T-cell (primary cell): ENCODE measurements around the gene LRRFIP1. TPM values are rescaled to one million over a fixed set of nuclear protein-coding genes. Genes with fewer than 3 reads are reported as not detected.
A peak's percentile ranks its signal among the peaks of the same experiment; 100 is the strongest.

Source experiments
- ATAC-seq, 4 experiments: fragments of 200-7000 bp in 3 of 4; fragments of 150-1000 bp in 1 of 4; cut with Tn5 transposase; replicated peaks in 1 of 4; 1 replicate in 3 of 4; 2 replicates in 1 of 4; pipeline ENCODE4 v1.10.0; 2021; ENCODE audit warnings: moderate library complexity in 3 of 4, mild to moderate bottlenecking in 2 of 4, moderate number of reproducible peaks in 1 of 4
- CTCF ChIA-PET, 2 donors: fragments of 300-600 bp; sonication (Branson Sonifier 250); formaldehyde crosslinking; loops; one replicate each; lab custom pipeline; 2022; ENCODE audit warnings: antibody characterized with exemption in 2 of 2; lab: Charles Lee
- POLR2A ChIA-PET, 2 donors: fragments of 300-600 bp; sonication (Branson Sonifier 250); formaldehyde crosslinking; loops; one replicate each; lab custom pipeline; 2022; ENCODE audit warnings: antibody characterized with exemption in 2 of 2; lab: Charles Lee
- DNase-seq, 35 experiments: peaks; one replicate each; pipeline versions ENCODE4 v3.0.0 to v3.0.0-alpha.2; 2013 to 2023
- H3K27ac ChIP-seq: one replicate; pipeline ENCODE4 v1.5.1; 2013; ENCODE audit warnings: low read length
- H3K27me3 ChIP-seq, 2 experiments: replicated peaks in 1 of 2; 1 replicate in 1 of 2; 2 replicates in 1 of 2; pipeline versions ENCODE4 v1.6.1 to v1.7.0; 2013; ENCODE audit warnings: low read length in 1 of 2, mixed read lengths in 1 of 2; ENCODE audit not compliant: control insufficient read depth in 2 of 2, insufficient read depth in 2 of 2; ENCODE audit errors: extremely low read depth in 1 of 2
- H3K36me3 ChIP-seq, 2 donors: 1 replicate in 1 of 2; 2 replicates in 1 of 2; pipeline versions ENCODE4 v1.6.1 to v1.7.0; 2013; ENCODE audit warnings: low read length in 1 of 2; ENCODE audit not compliant: control insufficient read depth in 2 of 2, insufficient read depth in 1 of 2; ENCODE audit errors: extremely low read depth in 1 of 2
- H3K4me1 ChIP-seq, 2 experiments: 1 replicate in 1 of 2; 2 replicates in 1 of 2; pipeline versions ENCODE4 v1.6.1 to v1.7.0; 2013; ENCODE audit warnings: low read length in 2 of 2, mixed read lengths in 1 of 2; ENCODE audit not compliant: insufficient read depth in 2 of 2, control insufficient read depth in 1 of 2; ENCODE audit errors: extremely low read depth in 1 of 2
- H3K4me3 ChIP-seq, 2 donors: 1 replicate in 1 of 2; 2 replicates in 1 of 2; pipeline versions ENCODE4 v1.5.1 to v1.7.0; 2013; ENCODE audit warnings: mild to moderate bottlenecking in 2 of 2, low read length in 1 of 2, moderate library complexity in 1 of 2; ENCODE audit not compliant: control insufficient read depth in 1 of 2; ENCODE audit errors: extremely low read depth in 1 of 2
- H3K9me3 ChIP-seq: 2 replicates; pipeline ENCODE4 v1.7.0; 2013
- H3K27ac Mint-ChIP-seq, 2 donors: one replicate each; pipeline ENCODE4 v1.8.0; 2020 to 2021; ENCODE audit warnings: mild to moderate bottlenecking in 2 of 2, mixed read lengths in 2 of 2
- H3K27me3 Mint-ChIP-seq, 2 donors: one replicate each; pipeline ENCODE4 v1.8.0; 2021 to 2022; ENCODE audit warnings: mixed read lengths in 2 of 2
- H3K36me3 Mint-ChIP-seq: one replicate; pipeline ENCODE4 v1.8.0; 2021; ENCODE audit warnings: mixed read lengths
- H3K4me1 Mint-ChIP-seq, 3 donors: one replicate each; pipeline ENCODE4 v1.8.0; 2020 to 2022; ENCODE audit warnings: mixed read lengths in 3 of 3, mild to moderate bottlenecking in 1 of 3
- H3K4me3 Mint-ChIP-seq, 3 donors: one replicate each; pipeline ENCODE4 v1.8.0; 2020 to 2022; ENCODE audit warnings: mild to moderate bottlenecking in 3 of 3, mixed read lengths in 3 of 3, moderate library complexity in 3 of 3
- H3K9me3 Mint-ChIP-seq, 3 donors: one replicate each; pipeline ENCODE4 v1.8.0; 2020 to 2022; ENCODE audit warnings: mixed read lengths in 3 of 3
- WGBS: methylation state at CpG from one replicate; pipeline ENCODE4 v1.1.5; 2013; ENCODE audit warnings: missing lambda C conversion rate; ENCODE audit not compliant: insufficient coverage; 5-methylcytosine and 5-hydroxymethylcytosine counted together
- total RNA-seq, 35 experiments: library from RNA in 6 of 35; stranded (reverse) in 6 of 35; fragments of 120-200 nt in 1 of 35; gene quantifications; one replicate each; pipeline versions ENCODE4 v1.2.1 to v1.2.4 and lab custom pipeline; 2013 to 2026

LRRFIP1 gene
- total RNA-seq, 5 donors from 2014 or later (not counting 1 experiment from before 2014, with no cell fraction given): 105 to 170 (median 128) TPM

DNA sequence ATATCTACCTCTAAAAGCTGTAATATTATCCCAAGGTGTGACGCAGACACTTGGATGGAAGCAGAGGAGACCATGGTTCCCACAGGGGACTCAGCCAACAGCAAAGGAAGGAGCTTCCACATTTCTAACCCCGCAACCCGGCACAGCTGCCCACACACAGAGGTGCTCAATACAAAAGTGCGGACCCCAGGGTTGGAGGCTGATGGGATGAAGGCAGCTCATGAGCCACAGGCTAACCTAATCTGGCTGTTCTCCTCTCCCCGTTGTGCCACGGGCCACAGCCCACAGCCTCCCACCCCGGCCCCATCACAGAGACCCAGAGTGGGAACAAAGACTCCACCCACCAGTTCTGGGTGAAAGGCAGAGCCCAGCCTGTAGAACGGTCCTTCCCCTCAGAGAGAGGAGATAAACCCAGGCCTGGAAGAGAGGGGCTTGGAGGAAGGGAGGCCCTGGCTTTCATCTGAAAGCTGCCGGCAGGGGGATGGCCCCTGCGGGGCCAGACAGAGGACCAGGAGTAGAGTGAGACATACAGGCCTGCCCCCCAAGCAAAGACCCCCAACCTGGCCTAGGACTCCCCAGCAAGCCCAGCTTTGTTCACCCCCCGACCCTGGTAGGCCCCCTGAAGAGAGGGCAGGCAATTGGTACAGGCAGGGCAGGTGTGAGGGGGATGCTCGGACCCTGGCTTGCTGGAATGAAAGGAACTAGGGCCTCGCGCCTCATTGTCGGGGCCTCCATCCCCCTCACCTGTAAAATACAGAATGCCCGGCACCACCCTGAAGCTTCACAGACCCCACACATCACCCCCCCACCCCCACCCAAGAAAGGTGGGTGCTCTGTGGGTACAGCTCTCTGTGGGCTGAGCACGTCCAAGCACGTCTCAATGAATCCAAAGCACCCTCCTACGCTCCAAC is 43.7 kb upstream of the LRRFIP1 start:
- Histone ChIP-seq H3K9me3 (no peaks in the 10 kb centered on the region), H3K27me3 (peaks cover 0 to 8% of the 10 kb centered on the region in 2 experiments), H3K27ac (no peak overlapping the region), H3K36me3 (peaks cover 0 to 3% of the 10 kb centered on the region in 2 donors), H3K4me3 (no peak overlapping the region), H3K4me1 (peaks cover 0 to 8% of the 10 kb centered on the region in 2 experiments)
- Mint-ChIP-seq H3K36me3 (no peaks in the 10 kb centered on the region), H3K4me1 (peaks cover 0 to 3% (median 3%) of the 10 kb centered on the region in 3 donors), H3K4me3 (no peak overlapping the region), H3K9me3 (no peaks in the 10 kb centered on the region), H3K27ac (no peak overlapping the region), H3K27me3 (peaks cover 0 to 1% of the 10 kb centered on the region in 2 donors)
- ATAC-seq: no peak
- CTCF ChIA-PET: no interaction called here
- 100% methylated on average over 1 of the region's 19 CpGs for WGBS
- DNase-seq: no peak
- POLR2A ChIA-PET: interaction anchor here in 1 of 2 donors (0.7 kb wide), 1 partner anchor 94 kb away, joined by 3 read pairs; no protein-coding TSS in a partner anchor

- no peaks in the 10 kb centered on the region for H3K9me3 ChIP-seq
- Mint-ChIP-seq H3K27ac (no peak overlapping the region), H3K4me1 (peaks cover 0 to 5% (median 3%) of the 10 kb centered on the region in 3 donors), H3K27me3 (no peaks in the 10 kb centered on the region), H3K9me3 (no peaks in the 10 kb centered on the region), H3K4me3 (no peak overlapping the region), H3K36me3 (no peaks in the 10 kb centered on the region)
- H3K27me3 ChIP-seq: peaks cover 0 to 8% of the 10 kb centered on the region in 2 experiments
- no peak for ATAC-seq
- ChIA-PET POLR2A (interaction anchor here in 1 of 2 donors (1.1 kb wide), 1 partner anchor 54 kb away, joined by 3 read pairs; no protein-coding TSS in a partner anchor), CTCF (interaction anchor here in 1 of 2 donors (1.2 kb wide), 1 partner anchor 11 kb away, joined by 3 read pairs; no protein-coding TSS in a partner anchor)
- WGBS: 80% methylated on average over 12 of the region's 15 CpGs
- H3K36me3 ChIP-seq: peaks cover 0 to 3% of the 10 kb centered on the region in 2 donors
- no peak for DNase-seq
- no peak overlapping the region for H3K27ac ChIP-seq
- no peak overlapping the region for H3K4me3 ChIP-seq
- peaks cover 0 to 8% of the 10 kb centered on the region in 2 experiments for H3K4me1 ChIP-seq
Measured at GRCh38 chr2:237585590-237586221, 41.7 kb upstream of the LRRFIP1 start.

GRCh38 chr2:237588044-237588696 is 39.2 kb upstream of the LRRFIP1 start:
- H3K4me3 Mint-ChIP-seq: no peak overlapping the region
- no peaks in the 10 kb centered on the region for H3K9me3 ChIP-seq
- no peak overlapping the region for H3K4me3 ChIP-seq
- 100% methylated on average over 2 of the region's 9 CpGs for WGBS
- ChIA-PET CTCF (interaction anchor here (0.6 to 0.7 kb wide), 3 partner anchors 142 to 1515 kb away, joined by 3 to 4 read pairs (median 3); no protein-coding TSS in a partner anchor), POLR2A (interaction anchor here in 1 of 2 donors (0.5 kb wide), 1 partner anchor 95 kb away, joined by 3 read pairs; no protein-coding TSS in a partner anchor)
- no peaks in the 10 kb centered on the region for H3K36me3 Mint-ChIP-seq
- peaks cover 0 to 11% of the 10 kb centered on the region in 2 experiments for H3K27me3 ChIP-seq
- H3K36me3 ChIP-seq: peaks cover 0 to 3% of the 10 kb centered on the region in 2 donors
- no peaks in the 10 kb centered on the region for H3K27me3 Mint-ChIP-seq
- H3K27ac ChIP-seq: no peak overlapping the region
- no peak overlapping the region for H3K27ac Mint-ChIP-seq
- DNase-seq: no peak
- peaks cover 8 to 13% (median 8%) of the 10 kb centered on the region in 3 donors for H3K4me1 Mint-ChIP-seq
- H3K9me3 Mint-ChIP-seq: no peaks in the 10 kb centered on the region
- ATAC-seq: no peak
- H3K4me1 ChIP-seq: peaks cover 6 to 10% of the 10 kb centered on the region in 2 experiments

DNA sequence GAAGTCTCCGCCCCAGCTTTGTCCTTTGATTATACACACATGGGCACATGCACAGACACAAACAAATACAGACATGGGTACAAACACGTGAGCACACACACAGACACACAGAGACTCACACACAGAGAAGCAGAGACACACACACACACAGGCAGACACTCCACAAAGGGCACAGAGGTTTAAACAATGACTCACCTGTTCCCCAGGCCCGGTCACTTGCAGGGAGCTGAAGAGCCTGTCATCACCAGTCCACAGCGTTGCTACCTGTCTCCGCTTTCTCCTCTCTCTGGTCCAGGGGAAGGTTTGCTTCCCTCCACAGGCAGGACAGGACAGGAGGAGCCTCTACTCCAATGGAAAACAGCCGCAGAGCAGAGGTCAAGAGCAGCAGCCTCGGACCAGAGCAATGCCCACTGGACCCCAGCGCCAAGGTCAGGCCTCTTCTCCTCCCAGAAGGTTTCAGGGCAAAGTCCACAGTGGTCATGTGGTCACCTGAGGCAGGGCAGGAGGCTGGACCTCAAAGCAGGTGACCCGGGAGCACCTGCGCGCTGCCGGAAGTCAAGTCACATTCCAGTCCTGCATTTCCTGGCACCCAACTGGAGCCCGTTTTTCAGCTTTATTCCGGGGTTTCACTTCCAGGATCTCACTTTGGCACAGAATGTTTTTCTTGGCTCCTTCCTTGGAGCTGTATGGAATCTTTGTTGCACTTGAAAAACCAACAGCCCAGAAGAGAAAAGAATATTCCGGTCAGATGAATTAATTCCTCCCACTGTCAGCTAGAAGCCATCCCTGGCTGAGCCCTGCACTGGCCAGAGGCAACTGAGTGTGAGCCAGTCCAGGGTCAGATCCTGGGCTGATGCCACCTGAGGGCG is 36.9 kb upstream of the LRRFIP1 start, which contains the start of gene RAB17:
Gene RAB17, minus strand, starts transcription at position 463 of the 869 bp plus-strand sequence. CDS start 4,580 bp downstream, outside the sequence.
- peaks cover 8 to 13% (median 8%) of the 10 kb centered on the region in 3 donors for H3K4me1 Mint-ChIP-seq
- ATAC-seq: no peak
- no peak within 1 kb of the TSS for H3K27ac Mint-ChIP-seq
- no peaks in the 10 kb centered on the region for H3K9me3 ChIP-seq
- ChIA-PET POLR2A (interaction anchor here in 1 of 2 donors (0.5 kb wide), 1 partner anchor 27 kb away, joined by 3 read pairs; no protein-coding TSS in a partner anchor), CTCF (interaction anchor here in 1 of 2 donors (0.7 kb wide), 1 partner anchor 78 kb away, joined by 3 read pairs; no protein-coding TSS in a partner anchor)
- H3K4me1 ChIP-seq: peaks cover 6 to 10% of the 10 kb centered on the region in 2 experiments
- H3K4me3 Mint-ChIP-seq: peak within 1 kb of the TSS in 1 of 3 donors; percentile 11
- no peaks in the 10 kb centered on the region for H3K27me3 Mint-ChIP-seq
- no peaks in the 10 kb centered on the region for H3K9me3 Mint-ChIP-seq
- H3K4me3 ChIP-seq: no peak within 1 kb of the TSS
- H3K36me3 Mint-ChIP-seq: no peaks in the 10 kb centered on the region
- H3K36me3 ChIP-seq: peaks cover 0 to 3% of the 10 kb centered on the region in 2 donors
- H3K27ac ChIP-seq: no peak within 1 kb of the TSS
- WGBS: 77% methylated on average over 14 of the region's 16 CpGs
- H3K27me3 ChIP-seq: peaks cover 0 to 8% of the 10 kb centered on the region in 2 experiments
- no peak for DNase-seq

- DNase-seq (peak in 2 of 35 experiments; percentile 4 to 7), ATAC-seq (peak in 3 of 4 experiments; percentile 40 to 53 (median 50))
- Mint-ChIP-seq H3K4me1 (peaks cover 8 to 13% (median 8%) of the 10 kb centered on the region in 3 donors), H3K4me3 (peak overlapping the region in 1 of 3 donors; percentile 11), H3K9me3 (no peaks in the 10 kb centered on the region), H3K36me3 (no peaks in the 10 kb centered on the region), H3K27me3 (no peaks in the 10 kb centered on the region), H3K27ac (no peak overlapping the region)
- H3K9me3 ChIP-seq: no peaks in the 10 kb centered on the region
- peaks cover 0 to 3% of the 10 kb centered on the region in 2 experiments for H3K27me3 ChIP-seq
- WGBS: 24% methylated on average over 7 of the region's 19 CpGs
- ChIA-PET POLR2A (no interaction called here), CTCF (no interaction called here)
- no peak overlapping the region for H3K27ac ChIP-seq
- H3K36me3 ChIP-seq: peaks cover 0 to 3% of the 10 kb centered on the region in 2 donors
- H3K4me1 ChIP-seq: peaks cover 6 to 10% of the 10 kb centered on the region in 2 experiments
- no peak overlapping the region for H3K4me3 ChIP-seq
Measured at GRCh38 chr2:237591141-237591881, 36.1 kb upstream of the LRRFIP1 start.
